GM18498 (cell line): ENCODE data around the gene DBN1.

Experiments
- ATAC-seq: cut with Tn5 transposase; IDR thresholded peaks from one replicate; pipeline ENCODE4 v1.9.1; 2021; ENCODE audit warnings: mild to moderate bottlenecking, moderate library complexity; ENCODE audit not compliant: unreplicated experiment

Gene DBN1

GRCh38 chr5:177412603-177413233 lies 60.7 kb downstream of the DBN1 start:
- peak; percentile 71 for ATAC-seq

DNA sequence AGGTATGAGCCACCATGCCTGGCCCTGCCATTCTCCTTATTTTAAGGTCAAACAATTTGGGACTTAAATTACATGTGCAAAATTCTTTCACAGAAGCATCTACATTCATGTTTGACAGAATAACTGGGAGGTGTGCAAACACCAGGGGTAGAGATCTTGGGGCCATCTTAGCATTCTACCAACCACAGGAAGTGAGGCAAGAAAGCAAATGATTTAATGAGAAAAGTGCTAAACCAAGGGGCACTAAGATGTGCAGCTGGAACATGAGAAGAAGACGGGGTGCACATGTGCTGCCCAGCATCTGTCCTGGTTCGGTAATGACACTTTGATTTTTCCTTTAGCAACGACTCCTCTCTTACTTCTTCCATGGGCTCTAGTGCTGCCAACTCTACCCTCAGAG lies 62.9 kb downstream of the DBN1 start:
- ATAC-seq: no peak

- ATAC-seq: no peak
Measured at GRCh38 chr5:177409043-177409801, 64.2 kb downstream of the DBN1 start, which contains the start of gene F12. Gene F12 (minus strand): TSS chr5:177409564. CDS start chr5:177409527, 37 bp downstream.
